GM23338 (cell line): Measurements from ENCODE around the gene SEMA7A. TPM values are rescaled to one million over a fixed set of nuclear protein-coding genes. Genes with fewer than 3 reads are reported as not detected.

ENCODE experiments used
- ATAC-seq: fragments of 200-7000 bp; cut with Tn5 transposase; 3 replicates; pipeline ENCODE4 v1.9.1; 2020
- DNase-seq: peaks from one replicate; pipeline ENCODE4 v3.0.0-alpha.2; 2015; ENCODE audit warnings: low spot score
- H2AFZ ChIP-seq: fragments of 200-600 bp; sonication (generic); 2 replicates; pipeline ENCODE4 v1.8.0; 2016; ENCODE audit warnings: antibody characterized with exemption, mild to moderate bottlenecking, moderate library complexity
- H3F3A ChIP-seq: fragments of 200-600 bp; sonication (generic); replicated peaks from 2 replicates; pipeline ENCODE4 v1.8.0; 2017; ENCODE audit warnings: antibody characterized with exemption, mixed run types, low read depth
- H3K27ac ChIP-seq: fragments of 200-600 bp; sonication (generic); 2 replicates; pipeline ENCODE4 v1.6.1; 2016; ENCODE audit warnings: low read depth
- H3K27me3 ChIP-seq: fragments of 200-600 bp; sonication (generic); 2 replicates; pipeline ENCODE4 v1.8.0; 2016; ENCODE audit warnings: mild to moderate bottlenecking, mixed run types, moderate library complexity; ENCODE audit not compliant: insufficient read depth
- H3K36me3 ChIP-seq: fragments of 200-600 bp; sonication (generic); 2 replicates; pipeline ENCODE4 v1.8.0; 2016; ENCODE audit warnings: mild to moderate bottlenecking; ENCODE audit not compliant: insufficient read depth
- H3K4me1 ChIP-seq: fragments of 200-600 bp; sonication (generic); 2 replicates; pipeline ENCODE4 v1.8.0; 2016; ENCODE audit warnings: mild to moderate bottlenecking, moderate library complexity; ENCODE audit not compliant: insufficient read depth
- H3K4me2 ChIP-seq: fragments of 200-600 bp; sonication (generic); 2 replicates; pipeline ENCODE4 v1.7.1; 2017; ENCODE audit warnings: mixed run types
- H3K4me3 ChIP-seq: fragments of 200-600 bp; sonication (generic); 2 replicates; pipeline ENCODE4 v1.6.1; 2016; ENCODE audit warnings: mixed run types
- H3K79me2 ChIP-seq: fragments of 200-600 bp; sonication (generic); replicated peaks from 2 replicates; pipeline ENCODE4 v1.8.0; 2017; ENCODE audit warnings: mild to moderate bottlenecking; ENCODE audit not compliant: insufficient read depth
- H3K9me2 ChIP-seq: fragments of 200-600 bp; sonication (generic); 2 replicates; pipeline ENCODE4 v1.8.0; 2017; ENCODE audit not compliant: insufficient read depth
- H4K20me1 ChIP-seq: fragments of 200-600 bp; sonication (generic); replicated peaks from 2 replicates; pipeline ENCODE4 v1.8.0; 2017; ENCODE audit warnings: mild to moderate bottlenecking; ENCODE audit not compliant: insufficient read depth
- H3K27ac Mint-ChIP-seq: 2 replicates; pipeline ENCODE4 v1.8.0; 2020; ENCODE audit warnings: inconsistent platforms, mild to moderate bottlenecking, moderate library complexity, mixed read lengths
- H3K27me3 Mint-ChIP-seq: 3 replicates; pipeline ENCODE4 v1.8.0; 2022; ENCODE audit warnings: low read depth, mild to moderate bottlenecking, moderate library complexity, mixed read lengths, inconsistent platforms; ENCODE audit not compliant: insufficient read depth, poor library complexity
- H3K36me3 Mint-ChIP-seq: 3 replicates; pipeline ENCODE4 v1.8.0; 2021; ENCODE audit warnings: low read depth, mild to moderate bottlenecking, inconsistent platforms, moderate library complexity, mixed read lengths
- H3K4me1 Mint-ChIP-seq: 3 replicates; pipeline ENCODE4 v1.8.0; 2020; ENCODE audit warnings: mild to moderate bottlenecking, inconsistent platforms, mixed read lengths
- H3K4me3 Mint-ChIP-seq: 3 replicates; pipeline ENCODE4 v1.8.0; 2021; ENCODE audit warnings: moderate library complexity, mild to moderate bottlenecking, inconsistent platforms, mixed read lengths
- H3K9me3 Mint-ChIP-seq: 3 replicates; pipeline ENCODE4 v1.8.0; 2020; ENCODE audit warnings: moderate library complexity, mild to moderate bottlenecking, inconsistent platforms, mixed read lengths
- CREB1 ChIP-seq: fragments of 250-450 bp; sonication (Bioruptor Pico); IDR thresholded peaks from 2 replicates; pipeline ENCODE4 v1.5.0; 2020; ENCODE audit warnings: low read depth, mild to moderate bottlenecking, moderate library complexity
- CTCF ChIP-seq, 2 experiments: fragments of 200-600 bp in 1 of 2; sonication (generic) in 1 of 2; conservative IDR thresholded peaks; 2 replicates each; pipeline versions ENCODE4 v1.5.1 to v1.6.1; 2016 to 2017; ENCODE audit warnings: antibody characterized with exemption in 2 of 2, low read depth in 2 of 2, mild to moderate bottlenecking in 2 of 2, moderate library complexity in 1 of 2
- EZH2 ChIP-seq: fragments of 200-600 bp; sonication (generic); IDR thresholded peaks from one replicate; pipeline ENCODE4 v1.8.0; 2017; ENCODE audit warnings: antibody characterized with exemption, mild to moderate bottlenecking, low read depth; ENCODE audit not compliant: unreplicated experiment
- EZH2phosphoT487 ChIP-seq: fragments of 200-600 bp; sonication (generic); IDR thresholded peaks from one replicate; pipeline ENCODE4 v1.8.1; 2018; ENCODE audit warnings: antibody characterized with exemption; ENCODE audit not compliant: unreplicated experiment
- JUNB ChIP-seq: IDR thresholded peaks from one replicate; pipeline ENCODE4 v1.6.1; 2016; ENCODE audit warnings: antibody characterized with exemption; ENCODE audit not compliant: unreplicated experiment
- NANOG ChIP-seq: IDR thresholded peaks from 2 replicates; pipeline ENCODE4 v1.6.1; 2016; ENCODE audit warnings: antibody characterized with exemption, borderline replicate concordance
- POLR2AphosphoS5 ChIP-seq: IDR thresholded peaks from 2 replicates; pipeline ENCODE4 v1.6.1; 2016; ENCODE audit warnings: antibody characterized with exemption, low read depth
- STAT1 ChIP-seq: IDR thresholded peaks from one replicate; pipeline ENCODE4 v1.6.1; 2016; ENCODE audit warnings: antibody characterized with exemption; ENCODE audit not compliant: unreplicated experiment
- ZNF114 ChIP-seq: fragments of 250-450 bp; sonication (Bioruptor Pico); IDR thresholded peaks from 2 replicates; pipeline ENCODE4 v1.5.0; 2020; ENCODE audit warnings: mild to moderate bottlenecking, moderate library complexity
- ZNF331 ChIP-seq: fragments of 250-450 bp; sonication (Bioruptor Pico); IDR thresholded peaks from 2 replicates; pipeline ENCODE4 v1.5.0; 2020; ENCODE audit warnings: low read depth, mild to moderate bottlenecking, moderate library complexity
- polyA plus RNA-seq: library from polyadenylated mRNA; unstranded; fragments of >200 nt; fragmentation: Nextera tagmentation; extraction: Ambion mirVana; gene quantifications from 2 replicates; pipeline ENCODE4 v1.2.1, GENCODE V29; 2016
- total RNA-seq: library from RNA; depleted of rRNA; stranded (reverse); fragments of >200 nt; shearing (Covaris generic); gene quantifications from 2 replicates; pipeline ENCODE4 v1.2.3, GENCODE V29; 2014
- TF ChIP-seq, protein P1 (sequence below): IDR thresholded peaks from 2 replicates; pipeline ENCODE4 v1.6.1; 2016; ENCODE audit warnings: antibody characterized with exemption
- TF ChIP-seq, protein P2 (sequence below): IDR thresholded peaks from one replicate; pipeline ENCODE4 v1.6.1; 2018; ENCODE audit warnings: antibody characterized with exemption; ENCODE audit not compliant: unreplicated experiment
- TF ChIP-seq, protein P3 (sequence below): fragments of 250-450 bp; sonication (Bioruptor Pico); IDR thresholded peaks from 2 replicates; pipeline ENCODE4 v1.5.0; 2020; ENCODE audit warnings: mild to moderate bottlenecking, moderate library complexity

Gene SEMA7A
- total and polyA plus RNA-seq, 2 experiments from 2014 or later, result 2.0 to 14.1 TPM

- Histone ChIP-seq H3K4me1 (no peaks in the 10 kb centered on the region; the same call in 1 of the 2 replicates), H3F3A (0 out of 2 replicates have a peak, but pooled peaks cover 2% of the 10 kb centered on the region), H3K79me2 (no peaks in the 10 kb centered on the region), H4K20me1 (no peaks in the 10 kb centered on the region; the same call in none of the 2 replicates), H3K36me3 (no peaks in the 10 kb centered on the region), H3K9me2 (no peaks in the 10 kb centered on the region), H2AFZ (no peak overlapping the region), H3K27ac (no peak overlapping the region), H3K4me3 (no peak overlapping the region), H3K4me2 (no peak overlapping the region), H3K27me3 (no peaks in the 10 kb centered on the region)
- ATAC-seq (no peak), DNase-seq (no peak)
- Mint-ChIP-seq H3K27me3 (no peaks in the 10 kb centered on the region), H3K9me3 (no peaks in the 10 kb centered on the region; the same call in 2 of the 3 replicates), H3K36me3 (peaks cover 33% of the 10 kb centered on the region), H3K27ac (no peak overlapping the region), H3K4me3 (no peak overlapping the region), H3K4me1 (peaks cover 9% of the 10 kb centered on the region)
- TF ChIP-seq STAT1, result no peak
- no peak for TF ChIP-seq JUNB
- TF ChIP-seq CTCF (conservative IDR thresholded peaks at IDR 0.05; ENCODE audit: low read depth in 2 of 2), result no peak
- TF ChIP-seq ZNF114 (CRISPR knock-in tag), result no peak
- TF ChIP-seq EZH2, result no peak
- TF ChIP-seq, protein P1, sequence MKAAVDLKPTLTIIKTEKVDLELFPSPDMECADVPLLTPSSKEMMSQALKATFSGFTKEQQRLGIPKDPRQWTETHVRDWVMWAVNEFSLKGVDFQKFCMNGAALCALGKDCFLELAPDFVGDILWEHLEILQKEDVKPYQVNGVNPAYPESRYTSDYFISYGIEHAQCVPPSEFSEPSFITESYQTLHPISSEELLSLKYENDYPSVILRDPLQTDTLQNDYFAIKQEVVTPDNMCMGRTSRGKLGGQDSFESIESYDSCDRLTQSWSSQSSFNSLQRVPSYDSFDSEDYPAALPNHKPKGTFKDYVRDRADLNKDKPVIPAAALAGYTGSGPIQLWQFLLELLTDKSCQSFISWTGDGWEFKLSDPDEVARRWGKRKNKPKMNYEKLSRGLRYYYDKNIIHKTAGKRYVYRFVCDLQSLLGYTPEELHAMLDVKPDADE, result no peak
- no peak for TF ChIP-seq NANOG
- TF ChIP-seq CREB1, result no peak
- TF ChIP-seq, protein P2, sequence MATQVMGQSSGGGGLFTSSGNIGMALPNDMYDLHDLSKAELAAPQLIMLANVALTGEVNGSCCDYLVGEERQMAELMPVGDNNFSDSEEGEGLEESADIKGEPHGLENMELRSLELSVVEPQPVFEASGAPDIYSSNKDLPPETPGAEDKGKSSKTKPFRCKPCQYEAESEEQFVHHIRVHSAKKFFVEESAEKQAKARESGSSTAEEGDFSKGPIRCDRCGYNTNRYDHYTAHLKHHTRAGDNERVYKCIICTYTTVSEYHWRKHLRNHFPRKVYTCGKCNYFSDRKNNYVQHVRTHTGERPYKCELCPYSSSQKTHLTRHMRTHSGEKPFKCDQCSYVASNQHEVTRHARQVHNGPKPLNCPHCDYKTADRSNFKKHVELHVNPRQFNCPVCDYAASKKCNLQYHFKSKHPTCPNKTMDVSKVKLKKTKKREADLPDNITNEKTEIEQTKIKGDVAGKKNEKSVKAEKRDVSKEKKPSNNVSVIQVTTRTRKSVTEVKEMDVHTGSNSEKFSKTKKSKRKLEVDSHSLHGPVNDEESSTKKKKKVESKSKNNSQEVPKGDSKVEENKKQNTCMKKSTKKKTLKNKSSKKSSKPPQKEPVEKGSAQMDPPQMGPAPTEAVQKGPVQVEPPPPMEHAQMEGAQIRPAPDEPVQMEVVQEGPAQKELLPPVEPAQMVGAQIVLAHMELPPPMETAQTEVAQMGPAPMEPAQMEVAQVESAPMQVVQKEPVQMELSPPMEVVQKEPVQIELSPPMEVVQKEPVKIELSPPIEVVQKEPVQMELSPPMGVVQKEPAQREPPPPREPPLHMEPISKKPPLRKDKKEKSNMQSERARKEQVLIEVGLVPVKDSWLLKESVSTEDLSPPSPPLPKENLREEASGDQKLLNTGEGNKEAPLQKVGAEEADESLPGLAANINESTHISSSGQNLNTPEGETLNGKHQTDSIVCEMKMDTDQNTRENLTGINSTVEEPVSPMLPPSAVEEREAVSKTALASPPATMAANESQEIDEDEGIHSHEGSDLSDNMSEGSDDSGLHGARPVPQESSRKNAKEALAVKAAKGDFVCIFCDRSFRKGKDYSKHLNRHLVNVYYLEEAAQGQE, result no peak
- TF ChIP-seq, protein P3, sequence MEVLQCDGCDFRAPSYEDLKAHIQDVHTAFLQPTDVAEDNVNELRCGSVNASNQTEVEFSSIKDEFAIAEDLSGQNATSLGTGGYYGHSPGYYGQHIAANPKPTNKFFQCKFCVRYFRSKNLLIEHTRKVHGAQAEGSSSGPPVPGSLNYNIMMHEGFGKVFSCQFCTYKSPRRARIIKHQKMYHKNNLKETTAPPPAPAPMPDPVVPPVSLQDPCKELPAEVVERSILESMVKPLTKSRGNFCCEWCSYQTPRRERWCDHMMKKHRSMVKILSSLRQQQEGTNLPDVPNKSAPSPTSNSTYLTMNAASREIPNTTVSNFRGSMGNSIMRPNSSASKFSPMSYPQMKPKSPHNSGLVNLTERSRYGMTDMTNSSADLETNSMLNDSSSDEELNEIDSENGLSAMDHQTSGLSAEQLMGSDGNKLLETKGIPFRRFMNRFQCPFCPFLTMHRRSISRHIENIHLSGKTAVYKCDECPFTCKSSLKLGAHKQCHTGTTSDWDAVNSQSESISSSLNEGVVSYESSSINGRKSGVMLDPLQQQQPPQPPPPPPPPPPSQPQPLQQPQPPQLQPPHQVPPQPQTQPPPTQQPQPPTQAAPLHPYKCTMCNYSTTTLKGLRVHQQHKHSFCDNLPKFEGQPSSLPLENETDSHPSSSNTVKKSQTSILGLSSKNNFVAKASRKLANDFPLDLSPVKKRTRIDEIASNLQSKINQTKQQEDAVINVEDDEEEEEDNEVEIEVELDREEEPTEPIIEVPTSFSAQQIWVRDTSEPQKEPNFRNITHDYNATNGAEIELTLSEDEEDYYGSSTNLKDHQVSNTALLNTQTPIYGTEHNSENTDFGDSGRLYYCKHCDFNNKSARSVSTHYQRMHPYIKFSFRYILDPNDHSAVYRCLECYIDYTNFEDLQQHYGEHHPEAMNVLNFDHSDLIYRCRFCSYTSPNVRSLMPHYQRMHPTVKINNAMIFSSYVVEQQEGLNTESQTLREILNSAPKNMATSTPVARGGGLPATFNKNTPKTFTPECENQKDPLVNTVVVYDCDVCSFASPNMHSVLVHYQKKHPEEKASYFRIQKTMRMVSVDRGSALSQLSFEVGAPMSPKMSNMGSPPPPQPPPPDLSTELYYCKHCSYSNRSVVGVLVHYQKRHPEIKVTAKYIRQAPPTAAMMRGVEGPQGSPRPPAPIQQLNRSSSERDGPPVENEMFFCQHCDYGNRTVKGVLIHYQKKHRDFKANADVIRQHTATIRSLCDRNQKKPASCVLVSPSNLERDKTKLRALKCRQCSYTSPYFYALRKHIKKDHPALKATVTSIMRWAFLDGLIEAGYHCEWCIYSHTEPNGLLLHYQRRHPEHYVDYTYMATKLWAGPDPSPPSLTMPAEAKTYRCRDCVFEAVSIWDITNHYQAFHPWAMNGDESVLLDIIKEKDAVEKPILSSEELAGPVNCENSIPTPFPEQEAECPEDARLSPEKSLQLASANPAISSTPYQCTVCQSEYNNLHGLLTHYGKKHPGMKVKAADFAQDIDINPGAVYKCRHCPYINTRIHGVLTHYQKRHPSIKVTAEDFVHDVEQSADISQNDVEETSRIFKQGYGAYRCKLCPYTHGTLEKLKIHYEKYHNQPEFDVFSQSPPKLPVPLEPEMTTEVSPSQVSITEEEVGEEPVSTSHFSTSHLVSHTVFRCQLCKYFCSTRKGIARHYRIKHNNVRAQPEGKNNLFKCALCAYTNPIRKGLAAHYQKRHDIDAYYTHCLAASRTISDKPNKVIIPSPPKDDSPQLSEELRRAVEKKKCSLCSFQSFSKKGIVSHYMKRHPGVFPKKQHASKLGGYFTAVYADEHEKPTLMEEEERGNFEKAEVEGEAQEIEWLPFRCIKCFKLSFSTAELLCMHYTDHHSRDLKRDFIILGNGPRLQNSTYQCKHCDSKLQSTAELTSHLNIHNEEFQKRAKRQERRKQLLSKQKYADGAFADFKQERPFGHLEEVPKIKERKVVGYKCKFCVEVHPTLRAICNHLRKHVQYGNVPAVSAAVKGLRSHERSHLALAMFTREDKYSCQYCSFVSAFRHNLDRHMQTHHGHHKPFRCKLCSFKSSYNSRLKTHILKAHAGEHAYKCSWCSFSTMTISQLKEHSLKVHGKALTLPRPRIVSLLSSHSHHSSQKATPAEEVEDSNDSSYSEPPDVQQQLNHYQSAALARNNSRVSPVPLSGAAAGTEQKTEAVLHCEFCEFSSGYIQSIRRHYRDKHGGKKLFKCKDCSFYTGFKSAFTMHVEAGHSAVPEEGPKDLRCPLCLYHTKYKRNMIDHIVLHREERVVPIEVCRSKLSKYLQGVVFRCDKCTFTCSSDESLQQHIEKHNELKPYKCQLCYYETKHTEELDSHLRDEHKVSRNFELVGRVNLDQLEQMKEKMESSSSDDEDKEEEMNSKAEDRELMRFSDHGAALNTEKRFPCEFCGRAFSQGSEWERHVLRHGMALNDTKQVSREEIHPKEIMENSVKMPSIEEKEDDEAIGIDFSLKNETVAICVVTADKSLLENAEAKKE (CRISPR knock-in tag), result no peak
- TF ChIP-seq ZNF331 (CRISPR knock-in tag), result no peak
- no peak for TF ChIP-seq POLR2AphosphoS5
- TF ChIP-seq EZH2phosphoT487, result no peak
These were observed 16.0 kb upstream of the SEMA7A start for GRCh38 chr15:74449643-74450205.
